ENCODE results near the gene CPLX3. TPM values are rescaled to one million over a fixed set of nuclear protein-coding genes. Genes with fewer than 3 reads are reported as not detected.

Gene CPLX3
- total RNA-seq, 1 experiment from 2014 or later: not detected

DNA sequence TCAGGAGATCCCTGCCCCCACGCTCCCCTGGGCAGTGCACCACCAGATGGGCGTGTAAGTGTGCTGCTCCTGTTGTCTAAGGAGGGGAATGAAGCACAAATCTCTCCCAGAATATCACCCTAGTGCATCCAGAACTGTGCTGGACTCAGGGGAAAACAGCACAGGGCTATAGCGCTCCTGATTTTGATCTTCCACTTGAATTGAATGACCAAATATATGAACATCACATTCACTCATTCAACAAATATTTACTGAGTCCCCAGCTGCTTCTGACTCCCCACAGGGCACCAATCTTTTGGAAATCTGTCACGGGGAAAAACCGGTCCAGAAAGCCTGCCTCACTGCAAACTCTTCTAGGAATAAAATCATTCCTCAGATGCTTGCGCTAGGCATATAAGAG, 2.4 kb downstream of the CPLX3 start:
- DNase-seq (ENCODE audit: low read depth): no peak

DNA sequence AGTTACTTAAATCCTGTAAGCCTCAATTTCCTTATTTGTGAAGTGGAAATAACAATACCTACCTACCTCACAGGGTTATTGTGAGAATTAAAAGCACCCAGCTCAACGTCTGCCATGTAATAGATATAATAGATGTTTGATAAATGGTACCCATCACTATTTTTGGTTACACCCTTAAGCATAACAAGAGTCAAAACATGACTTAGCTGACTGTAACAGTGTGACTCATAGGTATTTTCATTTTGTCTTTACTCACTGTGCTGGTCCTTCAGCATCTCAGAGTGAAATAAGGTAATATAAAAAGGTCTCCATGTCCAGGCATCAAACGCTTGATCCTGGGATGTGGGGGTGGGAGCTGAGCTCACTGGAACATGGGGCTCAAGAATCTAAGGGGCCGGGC, 3.1 kb downstream of the CPLX3 start:
- peak; percentile 19 for DNase-seq (ENCODE audit: low read depth)

DNA sequence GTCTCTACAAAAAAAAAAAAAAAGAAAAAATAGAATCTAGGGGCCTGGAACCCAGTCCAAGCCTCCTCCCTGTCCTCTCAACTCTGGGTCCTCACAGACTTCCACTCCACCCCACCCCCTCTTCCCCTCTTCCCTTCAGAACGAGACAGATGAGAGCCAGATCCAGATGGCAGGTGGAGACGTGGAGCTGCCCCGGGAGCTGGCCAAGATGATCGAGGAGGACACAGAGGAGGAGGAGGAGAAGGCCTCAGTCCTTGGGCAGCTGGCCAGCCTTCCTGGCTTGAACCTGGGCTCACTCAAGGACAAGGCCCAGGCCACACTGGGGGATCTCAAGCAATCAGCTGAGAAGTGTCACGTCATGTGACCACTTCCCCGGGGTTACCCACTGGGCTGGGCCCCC, 3.6 kb downstream of the CPLX3 start:
- no peak for DNase-seq (ENCODE audit: low read depth)

DNA sequence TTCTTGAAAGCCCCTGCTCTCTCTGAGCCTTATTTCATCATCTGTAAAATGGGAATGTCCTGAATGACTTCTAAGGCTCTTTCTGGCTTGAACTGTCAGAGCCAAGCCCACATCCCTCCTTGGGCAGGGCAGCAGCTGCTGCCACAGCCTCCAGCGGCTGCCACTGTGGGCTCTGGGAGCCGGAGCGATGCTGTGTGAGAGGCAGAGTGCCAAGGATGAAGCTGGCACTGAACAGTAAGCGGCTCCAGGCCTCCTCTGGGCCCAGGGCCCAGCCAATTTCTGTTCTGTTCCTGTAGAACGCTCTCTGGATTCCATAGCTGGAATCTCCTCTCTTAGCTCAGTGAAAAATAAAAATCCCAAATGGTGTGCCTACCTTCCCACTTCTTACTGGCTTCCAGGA, 4.4 kb downstream of the CPLX3 start:
- DNase-seq (ENCODE audit: low read depth): peak; percentile 54

DNA sequence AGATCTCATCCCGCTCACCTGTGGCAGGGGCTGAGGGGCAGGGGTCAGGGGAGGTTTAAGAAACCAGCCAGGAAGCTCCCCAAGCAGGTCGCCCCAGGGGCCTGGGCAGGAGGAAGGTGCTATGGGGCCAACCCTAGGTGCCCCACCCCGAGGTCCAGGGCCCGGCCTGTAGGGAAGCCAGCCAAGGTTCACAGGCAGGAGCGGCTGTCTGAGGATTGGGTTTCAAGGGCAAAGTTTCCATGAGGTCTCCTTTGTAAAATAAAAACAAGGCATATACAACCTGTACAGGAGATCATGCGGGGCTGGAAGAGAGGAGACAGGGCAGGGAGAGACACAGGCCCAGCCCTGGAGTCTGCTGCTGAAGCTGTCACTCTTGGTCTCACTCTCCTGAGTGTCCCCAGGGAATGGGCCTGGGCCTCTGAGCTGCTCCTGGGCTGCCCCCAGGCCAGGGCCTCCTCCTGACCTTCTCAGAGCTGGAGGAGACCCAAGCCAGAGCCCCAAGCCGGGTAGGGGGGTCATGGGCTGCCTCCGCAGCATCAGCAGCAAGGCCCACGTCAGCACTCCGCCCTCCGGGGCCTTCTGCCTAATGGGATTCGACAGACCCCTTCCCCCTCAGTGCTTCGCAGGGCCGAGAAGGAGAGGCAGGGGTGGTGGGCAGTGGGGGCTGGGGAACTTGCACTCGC, 5.5 kb downstream of the CPLX3 start:
- no peak for DNase-seq (ENCODE audit: low read depth)

DNA sequence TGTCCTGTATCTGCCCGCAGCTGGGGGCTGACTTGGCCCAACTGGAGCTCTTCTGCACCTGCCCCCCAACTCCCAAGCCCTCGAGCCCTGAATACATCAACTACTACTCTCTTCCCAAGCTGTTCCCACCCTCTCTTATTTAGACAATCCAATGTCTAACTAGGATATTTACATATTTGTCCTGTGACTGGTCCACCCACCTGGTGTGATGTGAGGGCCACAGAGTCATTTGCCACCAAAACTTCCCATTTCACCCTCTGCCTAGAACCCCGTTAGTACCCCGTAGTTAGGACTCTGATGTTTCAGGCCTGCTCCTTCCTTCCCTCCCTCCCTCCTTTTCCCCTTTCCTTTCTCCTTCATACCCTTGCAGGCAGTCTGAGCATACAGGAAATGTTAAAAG, 6.4 kb downstream of the CPLX3 start:
- no peak for DNase-seq (ENCODE audit: low read depth)

DNA sequence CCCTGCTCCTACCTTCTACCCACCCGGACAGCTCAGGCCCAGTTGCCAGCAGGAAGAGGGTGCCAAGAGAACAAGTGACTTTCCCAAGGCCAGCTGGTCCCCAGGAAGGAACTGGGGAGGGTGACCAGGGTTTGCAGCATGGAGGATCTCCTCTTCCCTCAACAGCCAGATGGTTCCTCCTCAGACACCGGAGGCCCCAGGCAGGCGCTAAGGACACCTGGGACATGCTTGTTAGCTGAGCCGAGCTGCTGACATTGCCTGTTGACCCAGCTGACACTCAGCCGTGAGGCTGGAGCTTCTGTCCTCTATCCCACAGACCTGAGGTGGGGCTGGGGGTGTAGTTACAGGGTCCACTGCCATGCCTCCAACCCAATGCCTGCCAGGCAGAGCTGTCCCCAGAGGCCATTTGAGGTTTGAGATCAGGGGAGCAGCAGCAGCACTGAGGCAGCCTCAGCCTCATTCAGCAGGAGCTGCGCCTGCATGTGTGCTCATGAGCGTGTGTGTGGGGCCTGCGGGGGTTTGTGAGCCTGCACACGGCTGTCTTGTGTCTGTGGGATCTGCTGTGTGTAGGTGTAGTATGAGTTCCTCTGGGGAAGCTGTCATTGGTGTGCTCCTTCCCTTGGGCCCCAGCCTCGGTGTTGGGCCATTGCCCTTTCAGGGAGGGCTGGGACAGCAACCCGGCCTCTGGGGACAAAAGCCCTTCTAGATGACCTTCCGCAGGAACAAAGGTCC, 7.1 kb downstream of the CPLX3 start:
- no peak for DNase-seq (ENCODE audit: low read depth)

DNA sequence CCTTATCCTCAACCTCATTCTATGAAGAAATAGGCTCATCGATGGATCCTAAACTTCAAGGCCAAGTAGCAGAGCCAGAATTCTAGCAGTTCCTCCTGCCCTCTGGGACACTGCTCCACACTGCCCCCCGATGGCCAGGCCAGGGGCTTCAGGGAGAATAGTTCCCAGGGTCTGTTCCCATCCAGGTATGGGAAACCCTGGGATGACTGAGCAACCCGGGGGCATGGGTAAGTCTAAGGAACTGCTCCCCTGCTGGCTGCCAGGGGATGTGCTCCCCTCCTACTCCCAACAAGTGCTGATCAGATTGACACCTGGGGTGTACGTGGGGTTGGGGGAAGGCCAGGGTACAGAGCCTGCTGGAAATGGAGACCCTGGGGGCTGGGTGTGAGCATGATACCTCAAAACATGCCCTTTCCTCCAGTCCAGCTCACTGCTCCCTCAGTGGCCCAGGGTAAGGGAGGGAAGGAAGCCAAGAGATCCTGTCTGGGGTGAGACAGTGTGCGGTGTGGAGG, 8.9 kb downstream of the CPLX3 start:
- DNase-seq (ENCODE audit: low read depth): peak; percentile 55

DNA sequence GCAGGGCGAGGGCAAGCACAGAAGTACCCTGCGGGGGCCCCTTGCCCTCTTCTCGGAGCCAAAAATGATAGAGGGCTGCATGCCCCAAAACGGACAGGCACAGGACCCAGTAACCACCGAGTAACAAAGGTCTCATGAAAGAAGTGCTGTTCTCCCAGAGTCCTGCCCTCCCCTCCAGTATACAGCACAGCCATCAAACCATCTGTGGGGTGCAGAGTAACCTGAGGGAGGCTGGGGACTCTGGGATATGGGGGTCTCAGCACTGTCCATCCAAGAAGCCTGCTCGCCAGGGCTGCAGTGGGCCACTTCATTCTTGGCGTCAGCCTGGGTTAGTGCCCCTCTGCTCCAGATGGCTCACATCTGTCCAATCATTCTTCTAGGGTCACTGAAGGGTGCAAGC, 10.4 kb downstream of the CPLX3 start:
- DNase-seq (ENCODE audit: low read depth): no peak

DNA sequence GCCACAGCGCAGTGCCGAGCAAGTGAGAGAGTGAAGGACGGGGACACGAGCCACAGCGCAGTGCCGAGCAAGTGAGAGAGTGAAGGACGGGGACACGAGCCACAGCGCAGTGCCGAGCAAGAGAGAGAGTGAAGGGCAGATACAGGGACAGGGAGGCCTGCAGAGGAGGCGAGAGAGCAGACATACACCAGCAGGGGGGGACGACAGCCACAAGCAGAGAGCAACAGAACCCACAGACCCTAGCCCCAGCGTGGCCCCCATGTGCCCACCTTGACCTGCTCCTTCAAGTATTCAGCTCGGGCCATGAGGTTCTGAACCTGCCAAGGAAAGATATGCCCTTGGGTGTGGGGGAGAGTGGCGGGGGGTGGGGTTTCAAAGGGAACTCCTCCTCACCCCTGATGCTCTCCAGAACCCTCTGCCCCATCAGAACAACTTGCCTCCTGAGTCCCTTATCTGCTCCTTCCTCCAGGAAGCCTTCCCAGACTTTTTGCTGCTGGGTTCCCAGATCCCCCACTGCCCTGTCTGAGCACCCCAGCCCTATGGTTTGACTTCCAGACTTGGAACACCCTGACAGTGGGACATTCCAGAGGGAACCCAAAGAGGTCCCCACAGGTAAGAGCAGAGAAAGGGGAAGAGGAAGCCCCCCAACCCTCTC, 11.2 kb downstream of the CPLX3 start:
- no peak for DNase-seq (ENCODE audit: low read depth)

DNA sequence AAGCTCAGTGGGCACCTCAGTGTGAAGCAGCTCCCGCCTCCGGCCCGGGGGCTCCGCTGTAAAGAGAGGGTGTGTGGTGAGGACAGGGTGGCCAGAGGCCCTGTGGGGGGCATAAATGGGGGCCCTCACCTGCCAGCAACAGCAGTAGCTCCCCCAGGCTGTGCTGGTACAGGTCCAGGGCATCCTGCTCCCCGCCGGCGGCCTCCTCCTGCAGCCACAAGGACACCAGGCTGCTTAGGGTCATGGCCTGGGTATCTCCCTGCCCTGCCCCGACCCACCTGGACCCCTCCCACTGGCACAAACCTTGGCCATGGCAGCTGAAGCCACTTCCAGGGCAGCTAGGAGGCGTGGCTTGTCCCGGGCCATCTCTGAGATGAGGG, 11.7 kb downstream of the CPLX3 start:
- DNase-seq (ENCODE audit: low read depth): no peak

DNA sequence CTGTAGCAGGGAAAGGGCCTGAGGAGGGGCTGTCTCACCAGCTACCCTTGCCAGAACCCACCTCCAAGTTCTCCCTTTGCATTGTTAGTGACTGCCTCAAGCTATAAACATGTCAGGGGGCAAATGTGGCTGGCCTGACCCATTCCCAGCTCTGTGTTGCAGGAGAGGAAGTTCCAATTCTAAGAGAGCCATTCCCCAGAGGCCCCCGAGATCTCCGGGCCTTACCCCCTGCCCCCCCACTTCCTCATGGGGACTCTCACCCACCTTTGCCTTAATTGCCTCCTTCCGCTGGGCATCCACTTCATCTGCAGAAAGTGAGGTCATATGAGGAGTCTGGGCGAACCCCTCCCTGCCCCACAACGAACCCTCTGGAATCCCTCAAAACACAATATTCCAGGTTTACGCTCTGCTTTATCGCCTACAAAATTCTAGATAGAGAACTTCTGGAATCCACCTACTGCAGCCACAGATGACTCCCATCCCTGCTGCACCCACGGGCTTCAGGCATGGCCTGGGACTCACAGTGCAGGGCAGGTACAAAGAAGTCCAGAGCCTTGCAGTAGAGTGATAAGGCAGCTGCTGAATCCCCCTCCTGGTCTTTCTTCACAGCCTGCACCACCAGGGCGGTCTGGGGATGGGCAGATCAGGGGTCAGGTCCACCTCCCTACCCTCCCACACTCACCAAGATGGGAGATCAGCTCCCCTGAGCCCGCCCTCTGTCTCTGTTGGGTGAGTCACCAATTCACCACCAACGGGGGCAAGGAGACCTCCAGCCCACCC, 12.5 kb downstream of the CPLX3 start:
- no peak for DNase-seq (ENCODE audit: low read depth)

DNA sequence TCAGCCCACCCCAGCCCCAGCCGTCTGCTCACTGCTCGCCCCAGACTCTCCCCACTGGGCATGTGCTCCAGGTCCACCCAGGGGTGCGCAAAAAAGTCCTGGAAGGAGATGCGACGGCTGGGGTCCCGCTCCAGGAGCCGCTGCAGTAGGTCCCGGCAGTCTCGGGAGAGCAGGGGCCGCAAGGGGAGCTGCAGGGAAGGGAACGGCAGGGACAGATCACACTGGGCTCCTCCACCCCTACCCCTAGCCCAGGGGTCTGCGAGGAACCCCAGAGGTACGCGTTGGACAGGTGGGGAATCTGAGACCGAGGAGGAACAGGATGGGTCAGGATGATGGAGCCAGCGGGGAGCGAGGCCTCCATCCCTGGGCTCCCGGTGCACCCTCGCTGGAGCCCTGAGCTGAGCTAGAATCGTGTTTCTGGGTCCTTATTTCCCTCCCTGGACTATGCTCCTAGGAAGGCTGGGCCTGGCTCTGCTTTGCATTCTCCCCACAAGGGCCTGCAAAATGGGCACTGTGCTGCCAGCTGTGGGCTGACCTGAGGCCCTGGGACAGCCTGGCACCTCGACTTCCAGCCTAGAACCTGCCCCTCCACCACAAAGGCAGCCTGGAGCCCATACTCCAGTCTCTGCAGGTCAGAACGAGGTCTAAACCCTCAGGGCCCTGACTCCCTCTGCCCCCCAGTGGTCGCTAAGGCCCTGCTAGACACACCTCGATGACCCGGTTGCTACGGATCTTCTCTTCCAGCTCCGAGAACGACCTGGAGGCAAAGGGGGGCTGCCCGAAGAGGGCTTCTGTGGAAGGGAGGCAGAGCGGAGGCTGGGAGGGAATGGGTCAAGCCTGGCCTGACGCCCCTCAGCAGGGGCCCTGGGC, 13.3 kb downstream of the CPLX3 start:
- no peak for DNase-seq (ENCODE audit: low read depth)

DNA sequence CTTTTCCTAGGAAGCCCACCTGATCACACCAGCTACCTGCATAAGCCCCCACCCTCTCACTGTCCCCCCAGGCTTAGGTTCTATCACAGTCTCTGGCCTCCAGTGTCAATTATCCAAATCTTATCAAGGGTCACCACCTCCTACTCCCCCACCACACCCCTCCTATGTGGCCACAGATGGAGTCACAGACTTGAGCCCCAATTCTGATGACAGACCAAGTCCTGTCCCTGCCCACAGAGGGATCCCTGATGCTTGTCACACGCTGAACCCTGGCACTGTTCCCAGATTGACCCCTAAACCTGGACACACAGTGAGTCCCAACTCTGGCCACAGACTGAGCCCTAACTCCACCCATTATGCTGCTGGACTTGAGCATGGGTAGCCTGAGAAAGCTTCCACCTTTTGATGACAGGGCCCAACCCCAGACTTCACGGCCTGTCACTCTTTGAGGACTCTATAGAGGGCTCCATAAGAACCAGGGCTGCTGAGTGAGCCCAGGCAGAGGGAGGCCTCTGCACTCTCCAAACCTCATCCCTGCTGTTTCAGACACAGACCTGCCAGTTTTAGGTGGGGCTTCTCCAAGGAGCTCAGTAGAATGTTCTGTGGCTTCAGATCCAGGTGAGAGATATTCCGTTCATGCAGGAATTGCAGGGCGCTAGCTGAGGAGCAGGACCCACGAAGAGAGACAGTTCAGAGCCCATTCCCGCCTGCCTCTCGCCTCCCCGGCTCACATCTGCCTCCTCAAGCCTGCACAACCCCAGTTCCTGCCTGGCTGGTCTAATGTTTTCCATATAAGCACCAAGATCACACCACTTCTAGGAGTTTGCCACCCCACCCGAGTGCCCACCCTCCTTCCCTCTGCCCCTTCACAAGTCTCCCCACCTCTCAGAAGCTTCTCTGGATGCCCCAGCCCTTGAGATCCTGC, 14.7 kb downstream of the CPLX3 start:
- no peak for DNase-seq (ENCODE audit: low read depth)

DNA sequence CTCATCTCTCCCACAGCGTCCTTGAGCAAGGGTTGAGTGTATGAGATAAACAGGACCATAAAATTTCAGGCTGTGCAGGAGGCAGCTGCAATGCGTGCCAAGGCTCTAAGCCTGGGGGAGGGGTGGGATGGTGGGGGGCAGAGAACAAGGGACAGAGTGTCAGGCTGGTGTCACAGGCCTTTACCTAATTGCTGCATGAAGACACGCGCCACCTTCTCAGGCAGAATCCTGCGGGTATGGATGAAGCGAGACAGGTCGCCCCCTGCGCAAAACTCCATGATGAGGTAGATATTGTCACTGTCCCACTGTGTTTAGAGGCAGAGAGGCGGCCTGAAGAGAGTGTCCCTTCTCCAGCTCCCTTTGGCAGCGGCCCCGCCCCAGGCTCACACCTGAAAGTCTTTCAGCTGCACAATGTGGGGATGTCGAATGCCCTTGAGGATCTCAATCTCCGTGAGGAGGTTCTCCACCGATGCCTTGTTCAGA, 15.5 kb downstream of the CPLX3 start:
- DNase-seq (ENCODE audit: low read depth): no peak

DNA sequence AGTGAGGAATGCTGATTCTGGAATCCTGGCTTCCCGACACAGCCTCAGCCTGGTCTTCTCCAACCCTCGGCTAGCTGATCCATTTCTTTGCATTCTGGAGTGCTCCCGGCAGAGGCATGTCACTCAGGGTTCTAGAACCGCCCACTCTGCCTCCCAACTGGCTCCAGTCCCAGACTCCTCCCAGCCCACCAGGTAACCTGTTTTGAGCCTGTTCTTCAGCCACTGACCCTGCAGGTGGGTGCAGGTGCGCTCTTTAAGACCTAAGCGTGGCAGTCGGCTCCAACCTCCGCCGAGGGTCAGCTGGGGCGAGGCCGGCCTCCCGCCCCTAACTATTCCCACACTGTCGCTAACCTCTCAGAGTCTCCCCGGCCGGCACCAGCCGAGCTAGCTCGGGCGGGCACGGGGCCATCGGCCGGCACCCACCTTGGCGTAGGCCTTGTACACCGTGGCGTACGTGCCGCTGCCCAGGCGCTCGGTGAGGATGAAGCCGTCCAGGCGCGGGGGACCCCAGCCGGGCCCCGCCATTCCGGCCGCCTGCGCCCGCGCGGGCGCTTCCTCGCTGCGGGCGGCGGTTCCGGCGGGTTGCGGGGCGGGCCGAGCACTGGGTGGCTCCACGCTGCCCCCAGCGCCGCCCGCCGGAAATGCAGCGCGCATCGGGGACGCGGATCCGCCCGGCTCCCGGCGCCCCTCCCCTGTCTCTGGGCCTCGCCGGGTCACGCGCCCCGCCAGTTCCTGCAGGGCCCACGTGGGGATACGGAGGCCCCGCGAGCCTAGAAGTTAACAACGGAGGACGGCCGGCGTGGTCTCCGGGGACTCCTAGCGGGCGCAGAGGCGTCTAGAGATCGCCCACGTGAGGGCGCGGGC, 16.4 kb downstream of the CPLX3 start, which contains the start of gene ULK3:
Gene ULK3, minus strand, starts transcription at position 576 of the 864 bp plus-strand sequence. Its CDS starts 51 bp downstream, at position 525.
- peak; percentile 87 for DNase-seq (ENCODE audit: low read depth)

DNA sequence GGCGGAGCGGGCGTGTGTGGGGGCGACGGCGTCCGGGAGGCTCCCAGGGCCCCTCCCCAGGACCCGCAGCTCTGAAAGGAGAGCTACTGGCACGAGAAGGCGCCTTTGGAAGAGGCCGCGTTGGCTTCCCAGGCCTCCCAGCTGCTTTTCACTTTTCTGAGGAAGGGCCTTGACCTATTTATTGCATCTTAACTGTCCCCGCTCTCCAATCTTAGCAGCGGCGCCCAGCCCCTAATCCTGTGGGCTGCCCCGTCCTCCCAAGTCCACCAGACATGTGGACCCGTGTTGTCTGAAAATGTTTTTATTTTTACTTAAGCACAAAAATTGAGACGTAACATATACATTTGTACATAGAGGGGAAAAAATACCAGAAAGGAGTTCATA, 17.0 kb downstream of the CPLX3 start:
- no peak for DNase-seq (ENCODE audit: low read depth)

DNA sequence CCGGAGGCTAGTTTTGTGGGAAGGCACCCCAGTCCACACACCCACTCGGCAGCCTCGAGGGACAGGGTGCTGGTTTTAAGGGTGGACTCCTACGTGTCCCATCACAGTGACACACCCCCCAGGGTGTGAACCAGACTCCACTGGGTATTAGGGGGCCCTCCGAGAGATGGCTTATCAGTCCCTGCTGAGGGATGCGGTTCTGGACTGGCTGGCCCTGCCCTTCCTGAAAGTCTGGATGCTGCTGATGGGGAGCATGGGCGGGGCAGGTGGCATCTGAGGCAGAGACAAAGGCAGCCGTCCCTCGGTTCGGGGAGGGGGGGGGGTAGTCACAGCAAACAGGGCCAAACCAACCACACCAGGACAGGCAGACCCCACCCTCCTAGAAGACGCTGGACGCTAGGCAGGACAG, 17.5 kb downstream of the CPLX3 start:
- no peak for DNase-seq (ENCODE audit: low read depth)

Data from LHCN-M2 (cell line).